Esophagus muscularis mucosa (tissue), 4 donors: ENCODE data around the gene BRMS1.

Experiments used
- CTCF ChIP-seq, 3 experiments: fragments of 200-600 bp in 2 of 3; fragments of 450-650 bp in 1 of 3; sonication (generic) in 2 of 3; IDR thresholded peaks; one replicate each; pipeline ENCODE4 v1.5.1; 2017 to 2019; ENCODE audit warnings: antibody characterized with exemption in 3 of 3, mild to moderate bottlenecking in 2 of 3, moderate library complexity in 1 of 3
- EP300 ChIP-seq: sonication (generic); formaldehyde crosslinking; IDR thresholded peaks from one replicate; pipeline ENCODE4 v1.6.1; 2017; ENCODE audit warnings: antibody characterized with exemption
- POLR2A ChIP-seq: fragments of 450-650 bp; IDR thresholded peaks from one replicate; pipeline ENCODE4 v1.6.1; 2017; ENCODE audit warnings: antibody characterized with exemption, moderate library complexity, mild to moderate bottlenecking, low read depth

GRCh38 chr11:66343176-66343575 lies 1.7 kb downstream of the BRMS1 start:
- TF ChIP-seq CTCF (IDR thresholded peaks at IDR 0.05) (no peak), POLR2A (no peak), EP300 (no peak)
